GM08714 (cell line): ENCODE measurements around the gene ANGPTL8.

ENCODE experiments used
- H3K4me3 ChIP-seq: fragments of 200-500 bp; sonication (Bioruptor generic); 2 replicates; pipeline ENCODE4 v1.5.1; 2014; ENCODE audit warnings: mild to moderate bottlenecking, low read length, inconsistent platforms
- ZNF274 ChIP-seq: IDR thresholded peaks from 2 replicates; pipeline ENCODE4 v1.6.1; 2012; ENCODE audit warnings: mild to moderate bottlenecking, low read depth, low read length

Gene ANGPTL8

DNA sequence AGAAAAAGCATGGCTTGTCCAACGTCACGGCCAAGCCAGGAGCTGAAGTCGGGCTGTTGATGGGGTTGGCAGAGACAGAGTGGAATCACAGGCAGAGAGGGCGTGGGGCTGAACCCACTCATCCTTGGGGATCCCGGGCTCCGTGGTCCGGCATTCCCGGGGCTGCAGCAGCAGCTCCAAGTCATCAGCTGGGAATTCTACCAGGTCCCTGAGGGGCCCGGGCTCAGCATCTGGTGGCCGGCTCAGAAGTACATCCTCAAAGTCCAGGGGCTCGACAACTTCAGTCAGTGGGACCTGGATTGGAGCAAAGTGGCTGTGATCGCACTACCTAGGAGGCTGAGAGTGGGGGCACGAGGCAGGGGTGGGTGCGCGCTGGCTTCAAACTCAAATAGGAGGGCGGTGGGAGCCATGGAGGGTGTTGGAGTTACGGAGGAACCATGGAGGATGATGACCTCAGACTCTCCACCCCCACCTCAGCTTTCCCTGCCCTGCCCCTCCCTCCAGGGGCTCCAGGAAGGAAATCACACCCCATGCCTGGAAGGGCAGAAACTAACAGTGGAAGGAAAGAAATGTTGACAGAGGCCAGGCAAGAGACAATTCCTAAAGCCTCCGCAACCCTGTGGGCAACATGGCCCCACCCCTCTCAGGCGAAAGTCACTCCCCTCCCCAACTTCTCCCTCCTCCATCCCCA, 13.4 kb downstream of the ANGPTL8 start:
- TF ChIP-seq ZNF274: no peak
- no peak overlapping the region for H3K4me3 ChIP-seq

DNA sequence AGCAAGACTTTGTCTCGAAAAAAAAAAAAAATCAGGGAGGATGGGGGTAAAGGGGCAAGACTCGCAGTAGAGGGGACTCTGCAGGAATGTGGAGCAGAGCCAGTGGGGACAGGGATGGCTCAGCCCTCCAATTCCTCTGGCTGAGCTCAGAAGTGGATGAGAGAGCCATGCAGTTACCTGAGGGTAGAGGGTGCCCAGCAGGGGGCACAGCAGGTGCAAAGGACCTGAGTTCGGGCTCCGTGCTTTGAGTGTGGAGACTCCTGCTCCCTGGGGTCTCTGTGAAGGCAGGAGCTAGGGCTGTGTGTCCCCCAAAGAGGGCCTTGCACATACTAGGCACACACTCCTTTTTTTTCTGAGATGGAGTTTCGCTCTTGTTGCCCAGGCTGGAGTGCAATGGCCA, 15.2 kb downstream of the ANGPTL8 start:
- no peak for TF ChIP-seq ZNF274
- H3K4me3 ChIP-seq: no peak overlapping the region

DNA sequence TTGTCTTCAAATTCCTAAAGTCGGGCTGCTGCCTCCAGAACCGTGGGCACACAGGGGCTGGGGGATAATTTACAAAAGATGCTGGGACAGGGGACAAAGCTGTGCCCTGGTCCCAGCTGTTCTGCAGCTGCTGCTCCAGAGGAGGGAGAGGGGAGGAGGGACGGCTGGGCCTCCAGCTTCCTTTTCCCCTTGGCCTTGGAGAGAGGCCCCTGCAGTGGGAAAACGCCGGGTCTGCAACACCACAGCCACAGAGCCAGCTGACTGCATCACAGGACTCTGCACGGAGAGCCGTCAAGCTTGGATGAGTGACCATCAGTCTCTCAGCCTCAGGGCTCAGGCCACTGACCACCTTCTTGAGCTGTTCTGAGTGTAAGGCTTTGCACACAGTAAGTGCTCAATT, 16.8 kb downstream of the ANGPTL8 start:
- H3K4me3 ChIP-seq: no peak overlapping the region
- TF ChIP-seq ZNF274: no peak

DNA sequence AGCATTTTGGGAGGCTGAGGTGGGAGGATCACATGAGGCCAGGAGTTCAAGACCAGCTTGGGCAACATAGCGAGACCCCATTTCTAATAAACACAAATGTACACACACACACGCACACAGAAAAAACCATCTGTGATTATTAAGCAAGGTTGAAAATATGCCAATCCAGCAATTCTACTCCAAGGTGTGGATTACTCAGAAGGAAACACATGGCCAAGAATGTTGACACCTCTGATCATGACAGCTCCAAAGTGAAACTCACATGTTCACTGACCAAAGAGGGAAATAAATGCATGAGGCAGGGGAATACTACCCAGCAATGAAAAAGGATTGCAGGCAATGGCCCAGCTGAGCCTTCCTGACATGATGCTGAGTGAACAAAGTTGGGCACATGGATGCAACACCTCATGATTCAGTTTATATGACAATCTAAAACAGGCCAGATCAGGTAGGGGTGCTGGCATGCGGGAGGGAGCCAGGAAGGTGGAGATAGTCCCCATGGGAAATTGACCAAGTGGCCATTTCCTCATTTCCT, 18.5 kb downstream of the ANGPTL8 start:
- TF ChIP-seq ZNF274: no peak
- H3K4me3 ChIP-seq: no peak overlapping the region

DNA sequence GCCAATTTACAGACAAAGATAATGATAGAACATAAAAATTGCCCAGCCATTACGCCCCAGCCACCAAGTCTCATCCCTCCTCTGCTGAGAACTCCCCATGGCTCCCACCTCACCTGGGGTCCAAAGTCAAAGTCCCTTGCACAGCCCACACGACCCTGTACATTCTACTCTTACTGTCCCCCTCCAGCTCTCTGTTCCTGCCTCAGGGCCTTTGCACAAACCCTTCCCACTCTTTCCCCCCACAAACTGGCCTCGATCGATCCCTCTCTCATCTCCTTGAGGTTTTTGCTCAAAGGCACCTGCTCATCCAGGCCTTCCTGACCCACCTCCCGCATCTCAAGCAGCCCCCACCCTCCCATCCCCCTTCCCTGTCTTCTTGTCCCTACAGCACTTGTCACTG, 21.6 kb downstream of the ANGPTL8 start:
- H3K4me3 ChIP-seq: no peak overlapping the region
- TF ChIP-seq ZNF274: no peak

DNA sequence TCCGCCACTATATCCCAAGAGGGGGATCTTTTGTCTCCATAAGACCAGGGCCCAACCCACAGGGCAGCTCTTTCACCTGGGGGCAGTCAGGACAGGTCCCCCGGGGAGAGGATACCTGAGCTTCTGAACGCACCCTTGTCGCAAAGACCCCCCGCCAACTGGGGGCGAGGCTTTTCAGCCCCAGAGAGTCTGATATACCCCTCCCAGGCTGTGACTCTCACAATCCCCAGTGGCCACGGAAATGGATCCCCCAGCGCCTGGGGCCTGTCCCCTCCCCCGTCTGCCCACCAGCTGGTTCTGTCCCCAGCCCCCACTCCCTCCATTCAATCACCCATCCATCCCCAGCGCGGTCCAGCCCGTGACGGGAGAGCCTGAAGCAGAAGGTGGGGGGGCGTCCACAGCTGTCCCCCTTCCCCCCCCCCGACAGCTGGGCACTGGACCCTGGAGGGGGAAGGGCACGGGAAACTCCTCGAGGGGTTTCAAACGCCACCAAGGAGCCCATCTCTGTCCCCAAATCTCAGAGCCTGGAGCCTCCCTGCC, 22.1 kb downstream of the ANGPTL8 start:
- TF ChIP-seq ZNF274: no peak
- H3K4me3 ChIP-seq: peak overlapping the region; percentile 40; the same call in 1 of the 2 replicates

DNA sequence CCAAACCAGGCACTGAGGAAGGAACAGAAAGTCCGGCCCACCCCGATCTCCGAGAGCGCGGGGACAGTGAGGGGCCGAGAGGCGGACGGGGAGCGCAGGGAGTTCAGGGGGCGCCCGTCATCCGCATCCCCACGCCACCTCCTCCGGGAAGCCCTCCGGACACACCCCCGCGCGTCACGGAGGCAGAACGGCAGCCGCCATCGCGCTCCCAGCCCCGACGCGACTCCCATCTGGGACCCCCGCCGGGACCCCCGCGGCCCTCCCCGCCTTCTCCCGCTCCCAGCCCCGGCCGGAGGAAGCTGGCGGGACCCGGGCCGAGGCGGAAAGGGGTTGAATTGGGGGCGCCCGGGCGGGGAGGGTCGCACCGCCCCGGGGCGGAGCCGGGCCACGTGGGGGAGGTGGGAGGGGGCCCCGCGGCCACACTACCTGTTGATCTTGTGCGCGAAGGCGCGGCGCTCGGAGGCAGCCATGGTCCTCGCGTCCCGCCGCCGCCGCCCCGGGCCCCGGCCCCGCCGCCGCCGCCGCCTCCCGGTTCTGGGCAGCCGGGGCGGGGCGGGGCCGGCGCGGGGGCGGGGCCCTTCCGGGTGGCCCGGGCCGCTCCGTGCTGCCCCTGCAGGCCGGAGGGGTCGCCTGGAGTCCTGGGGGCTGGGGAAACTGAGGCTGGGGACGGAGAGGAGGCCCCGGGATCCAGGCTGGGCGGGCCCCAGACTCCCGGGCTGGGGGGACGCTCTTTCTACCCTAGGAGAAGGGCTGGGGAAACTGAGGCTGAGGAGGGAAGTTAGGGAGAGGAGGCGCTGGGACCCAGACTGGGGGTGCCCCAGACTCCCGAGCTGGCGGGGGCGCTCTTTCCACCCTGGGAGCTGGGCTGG, 22.8 kb downstream of the ANGPTL8 start, which contains the start of gene DOCK6:
DOCK6 (minus strand) TSS at position 554 of the 869 bp plus-strand sequence; CDS start at position 470, 84 bp downstream.
- peak within 1 kb of the TSS; percentile 68; the same call in 1 of the 2 replicates for H3K4me3 ChIP-seq
- TF ChIP-seq ZNF274: no peak

DNA sequence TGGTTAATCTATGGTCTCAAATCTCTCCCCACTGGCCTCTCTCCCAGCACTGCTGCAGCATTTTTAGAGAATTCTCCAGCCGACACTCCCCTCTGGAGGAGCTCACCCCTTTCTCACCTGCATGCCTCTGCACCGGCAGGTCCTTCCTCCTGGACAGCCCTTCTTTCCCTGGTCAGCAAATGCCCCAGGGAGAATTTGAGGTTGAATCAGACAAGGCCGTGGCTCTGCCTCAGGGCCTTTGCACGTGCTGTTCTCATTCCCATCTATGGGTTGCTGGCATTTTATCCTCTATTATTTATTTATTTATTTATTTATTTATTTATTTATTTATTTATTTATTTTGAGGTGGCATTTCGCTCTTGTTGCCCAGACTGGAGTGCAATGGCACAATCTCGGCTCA, 24.3 kb downstream of the ANGPTL8 start:
- no peak for TF ChIP-seq ZNF274
- H3K4me3 ChIP-seq: no peak overlapping the region

DNA sequence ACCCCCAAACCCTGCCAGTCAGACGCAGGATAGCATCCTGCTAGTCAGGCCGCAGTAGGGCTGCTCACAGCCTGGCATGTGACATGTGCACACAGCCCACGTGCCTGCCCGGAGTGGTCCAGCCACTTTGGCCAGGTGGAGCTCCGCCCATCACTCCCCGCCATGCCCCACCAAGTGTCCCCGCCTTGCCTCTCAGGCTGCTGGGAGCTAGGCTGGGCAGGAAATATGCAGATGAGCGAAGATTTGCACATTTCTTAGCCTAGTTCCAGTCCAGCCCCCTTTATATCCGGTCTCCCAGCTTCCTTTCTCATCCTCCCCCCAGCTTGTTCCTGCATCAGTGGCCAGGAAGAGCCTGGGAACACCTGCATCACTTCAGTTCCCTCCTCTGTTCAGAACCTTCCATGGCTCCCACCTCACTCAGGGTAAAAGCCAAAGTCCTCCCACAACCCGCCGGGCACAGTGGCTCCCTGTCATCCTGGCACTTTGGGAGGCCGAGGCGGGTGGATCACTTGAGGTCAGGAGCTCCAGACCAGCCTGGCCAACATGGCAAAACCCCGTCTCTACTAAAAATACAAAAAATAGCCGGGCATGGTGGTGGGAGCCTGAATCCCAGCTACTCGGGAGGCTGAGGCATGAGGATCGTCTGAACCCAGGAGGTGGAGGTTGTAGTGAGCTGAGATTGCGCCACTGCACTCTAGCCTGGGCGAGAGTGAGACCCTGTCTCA, 25.2 kb downstream of the ANGPTL8 start:
- no peak overlapping the region for H3K4me3 ChIP-seq
- no peak for TF ChIP-seq ZNF274

DNA sequence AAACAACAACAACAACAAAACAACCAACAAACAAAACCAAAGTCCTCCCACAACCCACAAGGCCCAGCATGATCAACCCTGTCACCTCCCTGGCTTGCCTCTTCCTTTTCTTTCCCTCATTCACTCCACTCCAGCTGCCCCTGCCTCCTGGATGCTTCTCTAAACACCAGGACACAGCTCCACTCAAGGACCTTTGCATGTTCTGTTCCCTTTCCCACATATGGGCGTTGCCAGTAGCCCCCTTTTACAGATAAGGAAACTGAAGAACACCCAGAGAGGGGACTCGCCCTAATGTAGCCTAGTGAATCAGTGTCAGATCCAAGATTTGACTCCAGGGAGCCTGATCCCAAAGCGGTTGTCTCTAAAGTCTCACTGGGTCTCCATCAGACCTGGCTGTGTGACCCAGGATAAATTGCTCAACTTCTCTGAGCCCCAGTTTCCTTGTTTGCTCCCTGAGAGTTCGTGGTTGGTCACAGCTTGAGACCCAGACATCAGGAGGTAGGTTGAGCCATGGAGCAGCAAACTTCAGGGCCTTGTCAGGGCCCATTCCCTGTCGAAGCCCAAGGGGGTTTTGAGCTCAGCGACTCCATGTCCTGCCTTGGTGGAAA, 25.9 kb downstream of the ANGPTL8 start:
- TF ChIP-seq ZNF274: no peak
- H3K4me3 ChIP-seq: no peak overlapping the region

DNA sequence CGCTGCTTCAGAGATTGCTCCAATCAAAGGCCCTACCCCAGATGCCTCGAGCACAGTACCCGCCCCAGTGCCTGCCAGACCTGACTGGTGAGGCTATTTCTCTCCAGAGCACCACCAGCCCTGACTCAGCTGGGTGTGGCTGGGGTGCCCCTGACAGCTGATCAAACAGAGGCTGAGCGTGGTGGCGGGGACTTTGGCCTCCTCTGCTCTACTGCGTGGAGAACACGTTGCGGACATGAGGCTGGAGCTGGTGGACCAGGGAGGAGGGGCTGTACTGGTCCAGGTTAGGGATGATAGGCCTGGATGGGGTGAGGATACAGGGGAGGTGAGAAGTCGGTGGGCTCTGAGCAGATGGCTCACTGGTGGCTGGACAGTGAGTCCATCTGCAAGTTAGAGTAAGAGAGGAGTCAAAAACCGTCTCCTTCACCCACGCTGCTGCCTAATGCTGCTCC, 26.4 kb downstream of the ANGPTL8 start:
- TF ChIP-seq ZNF274: no peak
- no peak overlapping the region for H3K4me3 ChIP-seq

DNA sequence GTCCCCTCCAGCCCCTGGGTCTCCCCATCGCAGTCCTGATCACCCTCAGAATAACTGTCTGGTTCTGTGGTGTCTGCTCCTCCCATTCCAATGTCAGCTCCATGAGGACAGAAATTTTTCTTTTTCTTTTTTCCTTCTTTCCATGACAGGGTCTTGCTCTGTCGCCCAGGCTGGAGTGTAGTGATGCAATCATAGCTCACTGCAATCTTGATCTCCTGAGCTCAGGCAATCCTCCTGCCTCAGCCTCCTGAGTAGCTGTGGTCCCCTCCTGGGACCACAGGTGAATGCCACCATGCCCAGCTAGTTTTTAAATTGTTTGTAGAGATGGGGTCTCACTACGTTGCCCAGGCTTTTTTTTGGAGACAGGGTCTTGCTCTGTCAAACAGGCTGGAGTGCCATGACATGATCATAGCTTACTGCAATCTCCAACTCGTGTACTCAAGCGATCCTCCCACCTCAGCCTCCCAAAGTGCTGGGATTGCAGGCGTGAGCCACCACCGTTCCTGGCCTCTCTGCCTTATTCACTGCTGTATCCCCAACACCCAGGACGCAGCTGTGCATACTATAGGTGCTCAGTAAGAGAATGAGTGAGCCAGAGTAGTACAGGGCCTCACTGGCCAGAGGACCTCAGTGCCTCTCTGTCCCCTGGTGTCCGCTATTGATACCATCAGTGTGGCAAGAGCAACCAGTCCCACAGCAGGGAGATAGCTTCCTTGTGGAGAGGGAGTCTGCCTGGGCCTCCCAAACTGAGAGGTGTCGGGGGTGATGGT, 28.1 kb downstream of the ANGPTL8 start:
- no peak overlapping the region for H3K4me3 ChIP-seq
- TF ChIP-seq ZNF274: no peak

DNA sequence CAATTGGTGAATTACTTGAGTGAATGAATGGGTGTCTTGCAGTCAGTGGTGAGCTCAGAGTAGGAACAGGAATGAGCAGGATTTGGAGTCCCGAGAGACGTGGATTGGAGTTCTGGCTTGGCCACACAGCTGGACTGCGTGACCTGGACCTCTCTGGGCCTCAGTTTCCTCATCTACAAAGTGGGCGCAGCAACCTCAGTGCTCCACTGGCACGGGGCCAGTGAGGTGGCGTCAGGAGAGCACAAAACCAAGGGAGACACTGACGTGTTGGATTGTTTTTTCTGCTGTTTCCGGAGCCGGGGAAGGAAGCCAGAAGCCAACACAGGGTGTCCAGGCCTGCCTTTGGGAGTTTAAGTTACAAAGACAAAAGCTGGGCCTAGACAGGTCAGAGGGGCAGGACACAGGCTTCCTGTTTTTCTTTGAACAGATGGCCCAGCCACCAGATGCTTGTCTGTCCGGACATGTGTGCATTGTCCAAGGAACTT, 29.4 kb downstream of the ANGPTL8 start:
- H3K4me3 ChIP-seq: no peak overlapping the region
- no peak for TF ChIP-seq ZNF274
